GM19467 (cell line): Measurements from ENCODE around the gene PSMA7.

Experiments used
- ATAC-seq: cut with Tn5 transposase; IDR thresholded peaks from one replicate; pipeline ENCODE4 v1.9.1; 2021; ENCODE audit warnings: mild to moderate bottlenecking, moderate library complexity; ENCODE audit not compliant: unreplicated experiment

The PSMA7 gene

DNA sequence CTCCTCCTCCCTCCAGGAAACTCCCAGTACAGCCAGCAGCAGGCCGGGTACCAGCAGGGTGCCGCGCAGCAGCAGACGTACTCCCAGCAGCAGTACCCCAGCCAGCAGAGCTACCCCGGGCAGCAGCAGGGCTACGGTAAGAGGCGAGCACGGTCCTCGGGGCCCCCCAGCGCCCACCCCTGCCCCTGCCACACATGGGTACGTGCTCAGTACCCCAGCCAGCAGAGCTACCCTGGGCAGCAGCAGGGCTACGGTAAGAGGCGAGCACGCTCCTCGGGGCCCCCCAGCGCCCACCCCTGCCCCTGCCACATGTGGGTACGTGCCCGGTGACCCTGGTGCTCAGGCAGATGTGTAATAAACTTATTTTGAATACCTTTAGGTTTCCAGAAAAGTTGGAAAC lies 29.5 kb upstream of the PSMA7 start:
- ATAC-seq, result no peak

DNA sequence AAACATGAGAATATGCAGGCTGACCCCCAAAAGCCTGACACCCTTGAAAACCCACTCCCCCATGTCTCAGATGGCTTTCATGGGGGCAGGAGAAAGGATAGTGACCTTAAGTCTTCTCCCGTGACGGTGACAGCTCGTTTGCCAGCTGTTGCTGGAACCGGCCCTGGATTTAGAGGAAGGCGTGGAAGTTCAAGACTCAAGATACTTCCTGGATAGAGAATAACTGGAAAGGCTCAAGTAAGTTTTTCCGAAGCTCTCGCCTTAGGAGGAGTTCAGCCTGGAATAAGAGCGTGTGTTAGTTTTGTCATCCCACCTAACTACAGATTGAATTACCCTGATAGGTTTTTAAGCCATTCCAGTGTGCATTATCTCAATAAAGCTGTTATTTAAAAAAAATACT lies 28.1 kb upstream of the PSMA7 start:
- no peak for ATAC-seq

DNA sequence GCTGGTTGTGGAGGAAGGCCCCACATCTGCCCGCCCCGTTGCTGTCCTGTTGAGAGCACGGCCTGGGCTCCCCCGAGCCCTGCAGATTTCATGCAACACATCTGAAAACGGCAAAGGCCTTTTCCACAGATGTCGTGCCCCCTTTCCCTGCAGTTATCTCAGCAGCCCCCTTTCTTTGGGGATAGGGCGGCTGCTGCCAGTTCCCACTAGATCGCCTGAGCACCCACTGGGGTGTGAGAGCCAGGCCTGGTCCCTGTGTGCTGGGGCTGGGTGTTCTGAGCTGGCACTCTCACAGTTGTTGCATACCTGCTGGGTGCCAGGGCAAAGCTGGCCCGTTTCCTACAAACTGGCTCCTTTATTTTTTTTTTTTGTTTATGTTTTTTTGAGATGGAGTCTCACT lies 27.3 kb upstream of the PSMA7 start:
- no peak for ATAC-seq

DNA sequence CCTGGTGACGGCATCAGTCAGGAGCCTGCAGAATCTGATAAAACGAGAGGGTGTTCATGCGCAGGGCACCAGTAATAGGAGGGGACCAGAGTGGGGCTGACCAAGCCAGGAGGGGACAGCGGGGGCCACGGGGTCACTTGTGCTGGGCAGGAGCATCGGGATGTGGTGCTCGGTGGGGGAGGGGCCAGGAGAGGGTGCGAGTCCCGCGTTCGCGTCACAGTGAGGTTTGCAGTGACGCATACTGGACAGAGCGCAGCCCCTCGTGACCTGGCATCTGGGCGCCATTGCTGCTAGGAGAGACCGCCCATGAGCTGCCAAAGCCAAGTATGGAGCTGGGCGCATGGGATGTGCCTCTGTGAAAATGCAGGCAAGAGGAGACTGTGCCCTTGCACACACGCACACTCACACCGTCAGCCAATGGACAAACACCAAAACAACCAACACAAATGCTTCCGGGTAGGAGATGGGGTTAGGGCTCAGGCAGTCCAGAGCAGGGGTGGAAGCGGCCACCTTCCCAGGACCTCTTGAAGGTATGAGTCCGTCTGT lies 25.8 kb upstream of the PSMA7 start:
- no peak for ATAC-seq

DNA sequence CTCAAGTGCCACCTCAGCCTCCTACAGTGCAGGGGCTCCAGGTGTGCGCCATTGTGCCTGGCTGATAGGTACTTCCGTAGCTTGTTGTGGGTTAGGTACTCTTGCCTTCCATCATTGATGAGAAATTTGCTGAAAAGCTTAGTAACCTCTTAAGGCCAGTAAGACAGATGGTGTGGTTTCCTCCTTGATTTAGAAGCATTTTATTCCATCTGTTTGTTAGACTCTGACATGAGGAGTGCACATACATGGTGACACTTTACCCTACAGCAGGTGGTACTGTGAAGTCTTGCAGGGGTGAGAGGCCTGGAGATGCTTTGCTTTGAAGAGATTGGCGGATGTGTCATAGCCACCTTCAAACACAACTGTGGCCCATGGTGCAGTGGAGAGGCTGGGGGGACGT lies 24.9 kb upstream of the PSMA7 start:
- no peak for ATAC-seq

DNA sequence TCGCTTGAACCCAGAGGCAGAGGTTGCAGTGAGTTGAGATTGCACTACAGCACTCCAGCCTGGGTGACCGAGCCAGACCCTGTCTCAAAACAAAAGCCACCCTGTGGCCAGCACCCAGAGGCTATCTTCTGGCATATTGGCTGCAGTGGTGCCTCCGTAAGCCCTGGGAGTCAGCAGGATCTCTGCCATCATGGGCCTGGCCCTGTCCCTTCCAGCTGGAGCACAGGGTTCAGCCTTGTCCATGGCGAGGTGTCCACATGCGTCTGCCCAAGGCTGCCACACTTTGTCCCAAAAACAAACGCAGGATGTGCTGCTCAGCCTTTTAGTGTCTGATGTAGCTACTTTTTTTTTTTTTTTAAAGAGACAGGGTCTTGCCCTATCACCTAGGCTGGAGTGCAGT lies 24.3 kb upstream of the PSMA7 start:
- no peak for ATAC-seq

DNA sequence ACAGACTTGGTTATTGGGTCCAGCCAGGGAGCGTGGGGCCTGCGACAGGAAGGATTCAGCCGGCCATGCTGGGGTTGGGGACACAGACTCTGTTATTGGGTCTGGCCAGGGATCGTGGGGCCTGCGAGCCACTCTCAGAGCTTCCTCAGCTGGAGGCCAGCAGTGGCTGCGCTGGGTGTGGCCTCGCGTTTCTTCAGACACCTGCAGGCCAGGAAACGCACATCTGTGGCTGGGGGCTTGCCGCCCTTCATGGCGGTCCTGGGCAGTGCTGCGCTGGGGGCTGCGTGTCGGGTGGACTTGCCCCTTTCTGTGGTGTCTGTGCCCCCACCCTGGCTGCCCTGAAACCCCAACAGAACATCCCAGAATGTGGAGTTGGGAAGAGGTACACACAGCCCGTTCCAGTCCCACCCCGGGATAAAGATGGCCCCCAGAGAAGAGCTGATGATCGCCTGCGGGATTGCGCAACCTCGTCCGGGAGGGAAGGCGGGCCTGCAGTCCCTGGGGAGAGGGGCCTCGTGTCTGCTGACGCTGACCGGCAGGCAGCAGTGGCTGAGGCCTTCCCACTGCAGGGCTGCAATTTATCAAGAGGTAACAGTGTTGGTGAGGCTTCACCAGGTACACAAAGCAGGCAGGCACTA lies 22.7 kb upstream of the PSMA7 start:
- ATAC-seq, result no peak

DNA sequence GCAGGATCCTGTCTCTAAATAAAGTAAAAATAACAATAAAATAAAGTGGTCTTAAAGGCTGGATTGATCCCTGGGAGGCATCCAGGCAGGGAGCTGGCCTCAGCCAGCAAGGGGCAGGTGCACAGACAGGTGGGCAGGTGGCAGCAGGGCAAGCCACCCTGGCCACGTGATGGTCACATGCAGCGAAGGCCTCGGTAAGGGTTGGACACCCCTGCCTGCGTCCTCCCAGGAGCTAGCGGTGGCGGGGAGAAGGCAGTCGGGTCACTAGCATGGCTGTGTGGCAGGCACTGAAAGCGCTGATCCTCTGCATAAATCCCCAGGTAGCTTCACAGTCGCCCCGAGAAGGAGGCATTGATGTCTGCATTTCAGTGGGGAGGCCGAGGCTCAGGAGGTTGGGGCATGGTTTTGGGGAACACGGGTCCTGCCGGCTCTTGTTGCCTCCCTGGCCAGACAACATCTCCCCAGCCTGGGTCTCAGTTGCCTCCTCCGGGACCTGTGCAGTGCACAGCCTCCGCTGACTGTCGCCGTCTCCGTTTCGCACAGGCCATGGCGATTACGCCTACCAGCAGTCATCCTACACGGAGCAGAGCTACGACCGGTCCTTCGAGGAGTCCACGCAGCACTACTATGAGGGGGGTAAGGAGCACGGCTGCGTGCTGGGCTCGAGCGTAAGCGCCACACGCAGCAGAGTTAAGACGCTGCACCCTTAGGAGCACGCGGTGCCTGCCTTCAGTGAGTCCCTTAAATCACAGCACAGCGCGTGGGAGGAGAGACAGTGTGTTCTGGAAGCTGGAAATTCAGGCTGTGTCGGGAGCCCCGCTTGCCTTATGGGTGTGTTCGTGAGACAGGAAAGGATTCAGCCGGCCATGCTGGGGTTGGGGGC lies 21.9 kb upstream of the PSMA7 start:
- ATAC-seq, result no peak

DNA sequence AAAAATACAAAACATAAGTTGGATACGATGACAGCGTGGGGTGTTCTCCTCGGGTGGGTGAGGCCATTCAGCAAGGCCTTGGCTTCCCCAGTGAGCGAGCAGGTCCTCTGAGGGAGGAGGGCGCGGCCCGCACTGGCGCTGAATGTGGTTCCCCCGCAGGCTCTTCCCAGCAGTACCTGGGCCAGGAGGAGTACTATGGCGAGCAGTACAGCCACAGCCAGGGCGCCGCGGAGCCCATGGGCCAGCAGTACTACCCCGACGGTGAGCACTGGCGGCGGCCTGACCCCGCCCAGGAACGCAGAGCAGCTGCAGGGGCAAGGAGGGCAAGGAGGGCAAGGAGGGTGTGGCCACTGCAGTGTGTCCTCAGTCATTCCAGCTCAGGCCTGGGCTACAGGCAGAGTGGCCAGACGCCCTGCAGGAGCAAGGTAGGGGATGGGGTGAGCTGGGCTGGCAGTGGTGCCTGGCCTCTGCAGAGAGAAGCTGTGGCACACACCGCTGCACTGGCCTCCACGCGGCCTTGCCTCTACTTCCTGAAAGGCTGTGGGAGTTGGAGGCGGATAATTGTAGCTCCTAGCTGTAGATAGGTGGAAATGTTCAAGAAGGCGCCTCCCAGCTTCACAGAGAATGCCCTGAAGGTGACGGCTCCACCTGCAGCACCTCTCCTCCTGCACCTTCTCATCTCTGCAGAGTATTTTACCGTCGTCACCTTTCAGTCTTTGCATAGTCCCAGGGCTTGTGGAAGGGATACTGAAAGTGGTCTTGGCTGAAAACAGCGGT lies 21.0 kb upstream of the PSMA7 start:
- ATAC-seq, result no peak

DNA sequence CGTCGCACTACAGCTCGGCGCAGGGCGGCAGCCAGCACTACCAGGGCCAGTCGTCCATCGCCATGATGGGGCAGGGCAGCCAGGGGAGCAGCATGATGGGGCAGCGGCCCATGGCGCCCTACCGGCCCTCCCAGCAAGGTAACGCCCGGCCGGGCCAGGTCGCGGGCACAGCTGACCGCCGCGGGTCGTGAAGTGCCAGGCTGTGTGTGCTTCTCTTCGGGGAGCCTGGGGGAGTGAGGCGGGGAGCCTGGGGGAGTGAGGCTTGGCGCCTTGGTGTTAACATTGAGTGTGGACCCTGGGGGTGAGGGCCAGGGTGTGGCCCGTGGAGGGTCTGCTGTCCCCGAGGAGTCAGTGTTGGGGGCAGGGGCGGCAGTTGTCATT lies 20.3 kb upstream of the PSMA7 start:
- no peak for ATAC-seq

DNA sequence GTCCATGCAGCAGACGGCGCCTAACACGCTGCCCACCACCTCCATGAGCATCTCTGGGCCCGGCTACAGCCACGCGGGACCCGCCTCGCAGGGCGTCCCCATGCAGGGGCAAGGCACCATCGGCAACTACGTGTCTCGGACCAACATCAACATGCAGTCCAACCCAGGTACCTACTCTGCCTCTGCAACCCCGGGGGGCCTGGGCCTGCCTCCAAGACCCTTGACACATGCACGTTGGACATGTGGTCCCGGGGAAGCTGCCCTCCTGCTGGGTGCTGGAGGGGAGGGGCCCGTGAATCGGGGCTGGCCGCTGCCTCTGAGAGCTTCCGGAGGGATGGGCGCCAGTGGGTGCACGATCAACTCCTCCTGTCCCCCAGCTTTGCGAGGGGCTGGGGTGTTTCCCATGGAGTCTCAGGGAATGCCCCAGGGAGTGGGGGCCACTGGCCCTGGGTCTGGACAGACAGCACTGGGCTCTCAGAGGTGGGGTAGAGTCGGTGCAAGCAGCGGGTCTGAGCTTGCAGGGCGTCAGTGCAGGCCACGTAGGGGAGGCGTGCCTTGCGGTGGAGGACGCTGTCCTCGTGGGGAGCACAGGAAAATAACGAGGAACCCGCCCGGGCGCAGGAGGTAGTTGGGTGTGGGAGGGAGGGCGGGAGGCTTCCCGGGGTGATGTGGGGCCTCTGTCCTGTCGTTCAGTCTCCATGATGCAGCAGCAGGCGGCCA lies 19.7 kb upstream of the PSMA7 start:
- no peak for ATAC-seq

DNA sequence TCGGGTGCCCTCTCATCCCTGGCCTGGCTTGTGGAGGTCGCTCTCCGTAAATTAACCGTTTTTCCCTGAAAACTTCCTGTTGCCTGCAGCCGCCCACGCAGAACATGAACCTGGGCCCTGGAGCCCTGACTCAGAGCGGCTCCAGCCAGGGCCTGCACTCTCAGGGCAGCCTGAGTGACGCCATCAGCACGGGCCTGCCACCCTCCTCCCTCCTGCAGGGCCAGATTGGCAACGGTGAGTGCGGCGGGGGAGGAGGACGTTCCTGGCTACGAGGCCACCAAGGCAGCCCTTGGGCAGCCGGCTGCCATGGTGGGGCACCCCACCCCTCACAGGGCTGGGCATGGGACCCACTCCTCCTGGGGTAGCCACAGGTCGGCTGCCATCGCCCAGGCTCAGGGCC lies 18.2 kb upstream of the PSMA7 start:
- ATAC-seq, result no peak

DNA sequence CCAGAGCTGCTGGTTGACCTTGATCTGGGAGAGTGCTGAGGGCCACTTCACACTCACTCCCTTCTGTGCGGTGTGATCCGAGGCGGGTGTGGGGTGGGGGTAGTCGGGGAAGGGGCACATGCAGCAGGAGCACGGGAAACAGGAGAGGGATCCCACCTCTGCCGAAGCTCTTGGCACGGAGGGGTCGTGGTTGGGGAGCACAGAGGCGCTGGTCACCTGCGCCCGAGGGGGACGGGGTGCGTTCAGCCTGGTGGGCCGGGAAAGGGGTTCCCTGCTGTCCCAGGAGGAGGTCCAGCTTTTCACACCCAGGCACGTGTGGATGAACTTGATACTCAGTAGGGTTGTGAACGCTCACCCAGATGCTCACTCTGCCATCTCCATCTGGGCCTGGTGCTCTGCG lies 17.7 kb upstream of the PSMA7 start:
- no peak for ATAC-seq

DNA sequence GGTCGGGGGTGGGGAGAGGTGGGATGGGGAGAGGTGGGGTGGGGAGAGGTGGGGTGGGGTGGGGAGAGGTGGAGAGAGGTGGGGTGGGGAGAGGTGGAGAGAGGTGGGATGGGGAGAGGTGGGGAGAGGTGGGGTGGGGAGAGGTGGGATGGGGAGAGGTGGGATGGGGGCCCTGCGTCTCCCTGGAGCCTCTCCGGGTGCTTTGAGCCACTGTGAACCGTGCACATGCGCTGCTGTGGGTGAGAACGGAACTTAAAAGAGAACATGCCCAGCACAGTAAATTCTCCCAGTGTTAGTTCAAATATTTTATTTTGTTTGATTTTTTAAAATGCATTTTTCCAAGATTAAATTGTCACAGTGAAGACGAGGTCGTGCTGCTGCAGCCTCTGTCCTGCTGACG lies 17.1 kb upstream of the PSMA7 start:
- ATAC-seq, result no peak

DNA sequence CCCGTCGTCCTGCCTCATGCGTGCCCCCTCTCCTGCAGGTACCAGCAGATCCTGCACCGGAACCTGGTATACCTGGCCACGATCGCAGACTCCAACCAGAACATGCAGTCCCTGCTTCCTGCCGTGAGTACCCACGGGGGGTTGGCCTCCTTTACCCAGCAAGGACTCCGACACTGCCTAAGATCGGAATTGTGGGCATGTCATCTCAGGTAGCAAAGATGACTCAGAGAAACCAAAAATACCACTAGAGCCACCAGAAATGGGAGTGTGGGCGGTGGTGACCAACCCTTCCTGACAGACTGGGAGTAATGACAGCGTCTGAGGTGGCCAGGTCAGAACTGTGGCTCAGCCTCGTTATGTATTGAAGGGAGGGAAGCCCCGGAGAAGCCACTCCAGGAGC lies 16.6 kb upstream of the PSMA7 start:
- no peak for ATAC-seq

DNA sequence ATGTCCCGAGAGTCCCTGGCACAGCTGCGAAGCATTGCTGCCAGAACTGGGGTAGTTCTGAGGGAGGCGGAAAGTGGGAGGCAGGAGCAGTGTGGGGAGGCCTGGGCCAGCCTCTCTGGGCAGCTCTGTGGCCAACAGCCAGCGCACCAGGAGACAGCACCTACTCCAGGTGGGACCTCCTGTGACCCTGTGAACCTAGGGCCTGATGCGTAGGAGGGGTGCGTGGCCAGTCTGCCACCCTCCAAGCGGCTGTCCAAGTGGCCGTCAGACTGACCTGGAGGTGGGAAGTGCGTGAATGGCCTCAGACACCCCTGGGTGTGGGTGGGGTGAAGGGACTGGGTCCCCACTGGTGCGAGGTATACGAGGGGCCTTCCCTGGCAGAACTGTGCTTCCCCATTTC lies 15.9 kb upstream of the PSMA7 start:
- ATAC-seq, result no peak

DNA sequence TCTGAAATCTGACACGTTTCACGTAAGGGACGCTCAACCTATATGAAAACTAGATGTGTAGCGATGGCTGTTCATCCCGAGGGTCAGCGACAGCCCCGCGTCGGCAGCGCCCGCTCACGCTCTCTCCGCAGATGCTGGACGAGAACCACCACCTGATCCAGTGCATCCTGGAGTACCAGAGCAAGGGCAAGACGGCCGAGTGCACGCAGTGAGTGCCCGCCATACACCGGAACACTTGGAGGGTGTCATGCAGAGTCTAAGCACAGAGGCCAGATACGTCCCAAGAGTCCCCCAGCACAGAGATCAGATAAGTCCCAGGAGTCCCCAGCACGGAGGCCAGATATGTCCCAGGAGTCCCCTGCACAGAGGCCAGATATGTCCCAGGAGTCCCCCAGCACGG lies 15.3 kb upstream of the PSMA7 start:
- no peak for ATAC-seq

DNA sequence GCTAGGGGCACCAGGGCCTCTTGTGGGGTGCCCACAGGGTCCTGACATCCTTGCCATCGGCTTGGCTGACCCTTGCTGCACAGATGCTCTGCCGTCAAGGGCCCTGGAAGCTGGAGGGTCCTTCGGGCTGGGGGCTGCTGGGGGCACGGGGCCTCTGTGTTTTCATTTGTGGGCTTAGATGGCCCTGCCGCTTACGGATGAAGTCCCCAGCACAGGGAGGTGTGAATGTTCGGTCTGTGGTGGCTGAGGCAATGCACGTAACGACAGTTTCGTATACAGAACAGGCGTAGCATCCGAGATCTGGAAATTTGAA lies 14.8 kb upstream of the PSMA7 start:
- no peak for ATAC-seq

DNA sequence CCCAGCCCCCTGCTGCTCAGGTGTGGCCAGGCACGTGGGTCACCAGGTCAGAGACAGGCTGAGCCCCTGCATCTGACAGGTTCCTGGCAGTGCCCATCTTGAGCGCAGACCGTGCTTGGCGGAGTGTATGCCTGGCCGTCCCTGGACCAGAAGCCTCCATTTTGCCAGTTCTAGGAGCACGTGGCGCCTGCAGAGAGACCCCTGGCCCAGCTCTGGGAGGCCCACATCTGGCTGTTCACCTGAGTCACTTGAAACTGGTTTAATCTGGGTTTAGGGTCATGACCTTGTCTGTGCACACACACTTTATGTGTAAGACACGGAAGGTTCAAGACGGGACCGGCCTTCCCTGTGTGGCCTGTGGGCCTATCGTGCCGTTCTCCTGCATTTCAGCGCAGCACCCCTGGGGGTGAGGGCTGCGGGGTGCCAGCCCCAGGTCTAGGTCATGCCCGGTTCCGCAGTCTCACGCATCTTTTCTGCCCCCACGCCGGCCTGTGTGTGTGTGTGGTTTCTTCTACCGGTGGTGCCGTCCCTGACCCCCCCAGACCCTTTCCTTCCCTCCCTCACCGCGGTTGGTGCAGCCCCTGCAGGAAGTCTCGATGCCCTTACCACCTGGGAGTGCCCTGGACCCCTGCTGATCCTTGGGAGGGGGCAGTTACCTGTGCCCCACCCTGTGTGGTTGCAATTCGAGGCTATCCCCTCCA lies 14.3 kb upstream of the PSMA7 start:
- no peak for ATAC-seq

DNA sequence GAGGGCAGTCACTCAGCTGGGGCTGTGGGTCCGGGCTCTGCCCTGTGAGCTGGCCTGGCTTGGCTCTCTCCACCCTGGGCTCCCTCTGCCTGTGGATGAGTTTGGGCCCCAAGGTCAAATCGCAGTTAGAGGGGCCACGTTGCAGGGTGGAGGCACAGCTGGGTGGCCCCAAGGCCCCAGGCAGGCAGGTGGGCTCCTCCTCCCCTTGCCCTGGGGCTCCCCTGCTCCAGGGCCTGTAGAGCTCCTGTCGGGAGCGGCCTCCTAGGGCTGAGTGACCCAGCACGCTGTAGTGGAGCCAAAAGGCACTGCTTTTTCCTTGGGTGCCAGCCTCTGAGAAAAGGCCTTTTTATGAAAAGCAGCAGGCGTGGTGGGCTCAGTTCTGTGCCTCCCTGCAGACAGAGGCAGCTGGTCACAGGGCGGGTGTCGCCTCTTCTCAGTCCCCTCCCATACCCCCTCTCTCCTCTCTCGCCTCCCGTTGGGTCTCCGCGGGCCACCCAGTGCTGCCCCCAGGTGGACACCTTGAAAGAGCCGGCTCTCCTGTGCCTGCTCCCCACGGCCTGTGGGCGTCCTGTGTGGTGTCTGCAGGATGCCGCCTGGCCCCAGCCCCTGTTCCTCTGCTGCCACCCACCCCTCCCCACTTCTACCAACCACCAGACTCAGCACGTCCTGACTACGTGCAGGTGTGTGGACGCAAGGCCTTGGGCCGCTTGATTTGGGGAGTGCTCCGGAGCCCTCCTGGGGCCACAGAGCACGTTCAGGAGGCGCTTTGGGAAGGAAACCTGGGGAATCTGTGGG lies 13.6 kb upstream of the PSMA7 start:
- ATAC-seq, result no peak
